GM18517 (cell line): ENCODE data around the gene ARRDC1.

ENCODE experiments used
- ATAC-seq: cut with Tn5 transposase; IDR thresholded peaks from one replicate; pipeline ENCODE4 v1.9.1; 2021; ENCODE audit warnings: mild to moderate bottlenecking, moderate library complexity; ENCODE audit not compliant: unreplicated experiment

ARRDC1 gene

DNA sequence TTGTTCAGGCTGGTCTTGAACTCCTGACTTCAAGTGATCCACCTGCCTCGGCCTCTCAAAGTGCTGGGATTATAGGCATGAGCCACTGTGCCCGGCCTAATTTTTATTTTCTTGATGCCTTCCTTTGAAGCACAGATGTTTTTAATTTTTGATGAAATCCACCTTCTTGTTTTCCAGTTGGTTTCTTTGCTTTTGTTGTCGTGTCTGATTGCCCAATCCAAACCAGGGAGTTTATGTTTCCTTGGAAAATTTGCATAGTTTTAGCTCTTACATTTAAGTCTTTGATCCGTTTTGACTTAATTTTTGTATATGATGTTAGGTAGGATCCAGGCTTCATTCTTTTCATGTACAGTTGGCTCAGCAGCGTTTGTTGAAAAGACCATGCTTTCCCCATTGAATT is 28.5 kb downstream of the ARRDC1 start:
- ATAC-seq = no peak

DNA sequence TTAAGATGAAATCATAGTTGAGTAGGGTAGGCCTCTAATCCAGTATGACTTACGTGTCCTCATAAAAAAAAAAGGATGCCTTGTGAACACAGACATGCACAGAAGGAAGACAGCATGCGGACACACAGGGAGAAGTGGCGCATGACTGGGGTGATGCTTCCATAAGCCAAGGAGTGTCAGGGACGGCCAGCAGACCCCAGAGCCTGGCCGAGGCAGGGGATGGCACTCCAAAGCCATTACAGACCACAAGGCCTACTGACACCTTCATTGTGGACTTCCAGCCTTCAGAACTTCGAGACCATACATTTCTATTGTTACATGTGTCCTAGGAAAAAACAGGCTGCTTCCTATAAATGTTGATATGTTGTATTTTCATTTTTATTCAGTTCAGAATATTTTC is 33.2 kb downstream of the ARRDC1 start:
- ATAC-seq = no peak

DNA sequence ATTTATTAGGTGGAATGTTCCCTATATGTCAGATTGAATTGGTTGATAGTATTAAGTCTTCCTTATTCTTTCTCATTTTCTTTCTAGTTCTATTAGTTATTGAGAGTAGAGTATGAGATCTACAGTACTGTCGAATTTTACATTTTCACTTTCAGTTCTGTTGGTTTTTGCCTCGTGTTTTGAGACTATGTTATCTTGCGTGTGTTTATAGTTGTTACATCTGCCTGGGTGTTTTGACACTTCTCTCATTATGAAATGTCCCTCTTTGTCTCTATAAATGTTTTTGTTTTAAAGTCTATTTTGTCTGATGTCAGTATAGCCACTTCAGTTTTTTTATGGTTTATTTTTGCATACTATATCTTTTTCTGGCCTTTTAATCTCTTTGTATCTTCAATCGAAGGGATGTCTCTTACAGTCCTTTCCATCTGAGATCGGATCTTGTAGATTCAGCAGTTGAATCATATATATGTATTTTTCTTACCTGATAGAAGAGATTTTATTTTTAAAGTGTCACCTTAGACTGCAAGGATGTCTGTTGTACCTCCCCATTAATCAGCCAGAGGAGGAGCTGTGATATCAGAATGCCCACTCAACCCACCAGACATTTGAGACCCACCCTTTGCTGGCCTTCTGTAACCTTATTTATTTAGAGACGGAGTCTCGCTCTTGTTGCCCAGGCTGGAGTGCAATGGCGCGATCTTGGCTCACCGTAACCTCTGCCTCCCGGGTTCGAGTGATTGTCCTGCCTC is 34.0 kb downstream of the ARRDC1 start:
- peak; percentile 84 for ATAC-seq

DNA sequence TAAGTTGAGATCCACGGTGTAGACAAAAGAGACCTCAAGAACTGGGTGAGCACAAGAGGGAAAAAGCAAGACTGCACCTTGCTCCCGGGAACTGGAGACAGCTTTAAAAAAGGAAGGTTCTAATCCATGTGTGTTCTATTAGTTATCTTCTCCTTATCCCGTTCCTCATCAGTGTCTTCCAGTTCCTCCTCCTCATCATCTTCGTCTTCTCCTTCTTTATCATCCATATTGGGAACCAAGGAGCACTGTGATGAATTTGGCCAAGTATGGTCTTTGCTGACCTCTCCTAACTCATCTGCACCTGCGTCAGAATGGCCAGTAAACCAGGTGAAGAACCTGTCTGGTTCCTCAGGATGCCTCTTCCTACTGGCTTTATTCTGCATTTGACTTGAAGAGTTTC is 35.4 kb downstream of the ARRDC1 start:
- no peak for ATAC-seq

DNA sequence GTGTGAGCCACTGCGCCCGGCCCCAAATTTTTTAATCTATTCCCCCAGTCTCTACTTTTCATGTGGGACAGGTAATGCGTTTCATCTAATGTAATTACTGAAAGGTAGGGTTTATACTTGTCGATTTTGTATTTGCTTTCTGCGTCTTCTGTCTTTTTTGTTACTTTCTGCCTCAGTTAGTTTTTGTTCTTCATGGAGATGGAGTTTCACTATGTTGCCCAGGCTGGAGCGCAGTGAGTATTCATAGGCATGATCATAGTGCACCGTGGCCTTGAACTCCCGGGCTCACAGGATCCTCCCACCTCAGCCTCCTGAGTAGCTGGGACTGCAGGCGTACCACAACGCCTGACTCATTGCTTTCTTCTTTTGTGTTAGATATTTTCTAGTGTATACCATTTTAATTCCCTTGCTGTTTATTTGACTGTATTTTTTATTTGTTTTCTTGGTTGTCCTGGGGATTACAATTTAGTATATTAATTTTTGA is 36.7 kb downstream of the ARRDC1 start:
- no peak for ATAC-seq

DNA sequence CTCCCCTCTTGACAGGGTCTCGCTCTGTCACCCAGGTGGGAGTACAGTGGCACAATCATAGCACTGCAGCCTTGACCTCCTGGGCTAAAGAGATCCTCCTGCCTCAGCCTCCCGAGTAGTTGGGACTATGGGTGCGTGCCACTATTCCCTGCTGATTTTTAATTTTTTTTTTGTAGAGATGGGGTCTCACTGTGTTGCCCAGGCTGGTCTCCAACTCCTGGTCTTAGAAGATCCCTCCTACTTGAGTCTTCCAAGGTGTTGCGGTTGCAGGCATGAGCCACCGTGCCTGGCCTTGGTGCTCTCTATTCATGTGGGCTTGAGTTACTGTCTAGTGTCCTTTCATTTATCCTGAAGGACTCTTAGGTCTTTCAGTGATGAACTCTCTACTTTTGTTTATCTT is 37.4 kb downstream of the ARRDC1 start:
- no peak for ATAC-seq

DNA sequence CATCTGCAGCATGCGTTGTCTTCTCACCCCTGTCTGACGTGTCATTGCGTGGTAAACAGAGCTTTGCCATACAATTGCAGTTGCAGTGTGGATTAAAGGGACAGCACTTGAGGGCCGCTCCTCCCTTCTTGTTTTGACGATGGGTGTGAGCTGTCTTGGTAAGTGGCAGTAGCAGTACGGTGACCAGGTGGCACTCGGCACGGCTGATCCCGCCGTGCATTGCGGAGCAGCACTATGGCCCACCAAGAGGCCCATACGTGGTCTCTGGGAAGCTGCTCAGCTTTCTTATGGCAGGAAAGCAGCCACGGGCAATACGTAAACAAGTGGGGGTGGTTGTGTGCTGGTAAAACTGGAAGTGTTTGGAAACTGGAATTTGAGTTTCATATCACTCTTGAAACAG is 38.4 kb downstream of the ARRDC1 start:
- no peak for ATAC-seq

DNA sequence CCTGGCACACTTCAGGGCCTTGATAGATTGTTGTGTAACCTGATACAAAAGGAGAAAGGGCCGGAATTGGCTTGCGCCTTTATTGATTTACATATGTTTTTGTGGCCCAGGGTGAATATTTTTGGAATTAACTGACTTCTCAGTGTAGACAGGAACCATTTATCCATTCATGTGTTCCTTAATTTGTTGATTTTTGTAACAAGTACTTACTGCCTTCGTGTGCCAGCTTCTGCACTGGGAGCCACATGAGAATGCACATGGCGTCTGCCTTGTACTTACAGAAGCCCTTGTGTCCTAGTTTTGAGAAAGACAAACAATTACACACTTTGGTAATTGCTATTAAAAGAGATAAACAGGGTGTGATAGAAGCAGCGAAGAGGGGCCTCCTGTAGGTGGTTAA is 39.7 kb downstream of the ARRDC1 start:
- ATAC-seq = no peak

DNA sequence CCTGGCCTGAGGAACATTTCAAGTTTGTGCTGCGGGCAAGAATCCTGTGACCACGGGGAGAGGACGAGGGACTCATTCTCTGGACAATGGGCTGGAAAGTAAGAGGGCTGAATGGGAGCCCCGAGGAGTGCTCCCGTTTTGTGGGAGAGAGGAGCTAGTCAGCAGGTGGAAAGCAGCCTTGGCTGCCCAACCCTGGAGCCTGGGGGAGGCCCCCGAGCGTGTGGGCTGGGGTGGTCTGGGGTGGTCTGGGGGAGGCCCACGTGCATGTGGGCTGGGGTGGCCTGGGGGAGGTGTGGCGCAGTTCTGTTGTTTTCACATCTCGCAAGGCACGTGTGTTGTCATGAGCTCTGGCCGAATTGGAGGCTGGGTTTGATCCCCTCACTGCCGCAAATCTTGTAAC is 40.9 kb downstream of the ARRDC1 start:
- no peak for ATAC-seq

DNA sequence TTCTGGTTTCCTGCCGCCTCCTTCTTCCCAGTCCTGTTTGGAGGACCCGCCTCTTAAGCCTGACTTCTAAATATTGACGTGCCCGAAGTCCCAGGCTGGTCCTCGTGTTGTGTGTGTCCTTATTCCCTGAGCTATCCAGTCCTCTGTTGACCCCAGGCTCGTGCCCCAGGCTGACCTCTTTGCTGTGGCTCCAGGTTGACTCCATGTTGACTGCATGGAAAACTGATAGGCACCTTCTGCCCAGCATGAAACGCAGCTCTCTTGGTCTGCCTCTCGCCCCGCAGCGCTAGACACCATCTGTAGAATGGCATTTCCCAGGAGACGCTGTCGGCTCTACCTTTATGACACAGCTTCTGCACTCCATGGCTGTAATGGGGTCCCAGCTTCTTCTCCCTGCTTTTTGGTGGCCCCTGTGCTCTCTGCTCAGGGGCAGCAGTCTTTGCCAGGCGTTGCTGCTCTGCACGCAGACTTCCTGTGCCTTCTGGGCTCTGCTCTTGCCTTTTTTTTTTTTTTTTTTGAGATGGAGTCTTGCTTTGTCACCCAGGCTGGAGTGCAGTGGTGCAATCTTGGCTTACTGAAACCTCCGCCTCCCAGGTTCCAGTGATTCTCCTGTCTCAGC is 41.7 kb downstream of the ARRDC1 start:
- no peak for ATAC-seq

DNA sequence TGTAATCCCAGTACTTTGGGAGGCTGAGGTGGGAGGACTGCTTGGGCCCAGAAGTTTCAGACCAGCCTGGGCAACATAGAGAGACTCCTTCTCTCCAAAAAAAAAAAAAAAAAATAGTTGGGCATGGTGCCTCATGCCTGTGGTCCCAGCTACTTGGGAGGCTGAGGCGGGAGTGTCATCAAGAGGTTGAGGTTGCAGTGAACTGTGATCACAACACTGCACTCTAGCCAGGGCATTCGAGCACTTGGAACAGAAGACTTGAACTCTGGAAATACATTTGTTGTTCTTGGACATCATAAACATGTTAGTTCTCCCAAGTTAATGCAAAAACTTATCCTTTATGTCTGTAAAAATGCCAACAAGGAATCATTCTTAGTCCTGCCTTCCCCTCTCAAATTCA is 42.9 kb downstream of the ARRDC1 start:
- no peak for ATAC-seq

DNA sequence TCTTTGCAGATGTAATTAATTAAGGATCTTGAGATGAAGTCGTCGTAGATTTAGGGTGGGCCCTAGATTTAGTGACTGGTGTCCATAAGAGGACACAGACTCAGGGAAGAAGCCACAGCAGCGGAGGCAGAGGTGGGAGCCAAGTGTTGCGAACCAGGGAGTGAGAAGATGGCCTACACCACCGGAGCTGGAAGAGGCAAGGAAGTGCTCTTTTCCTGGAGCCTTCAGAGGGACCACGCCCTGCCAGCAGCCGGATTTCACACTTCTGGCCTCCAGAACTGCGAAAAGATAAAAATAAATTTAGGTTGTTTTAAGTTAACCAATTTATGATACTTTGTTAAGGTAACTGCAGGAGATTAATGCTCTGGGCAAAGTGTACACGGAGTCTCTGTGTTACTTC is 44.1 kb downstream of the ARRDC1 start:
- no peak for ATAC-seq

DNA sequence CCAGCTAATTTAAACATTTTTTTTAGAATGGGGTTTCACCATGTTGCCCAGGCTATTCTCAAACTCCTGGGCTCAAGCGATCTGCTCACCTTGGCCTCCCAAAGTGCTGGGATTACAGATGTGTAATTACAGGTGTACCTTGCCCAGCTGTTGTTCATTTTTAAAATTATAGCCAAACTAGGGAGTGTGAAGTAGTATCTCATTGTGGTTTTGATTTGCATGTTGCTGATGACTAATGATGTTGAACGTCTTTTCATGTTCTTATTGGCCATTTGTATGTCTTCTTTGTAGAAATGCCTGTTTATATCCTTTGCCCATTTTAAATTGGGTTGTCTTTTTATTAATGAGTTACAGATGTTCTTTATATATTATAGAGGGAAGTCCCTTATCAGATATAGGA is 44.8 kb downstream of the ARRDC1 start:
- no peak for ATAC-seq

DNA sequence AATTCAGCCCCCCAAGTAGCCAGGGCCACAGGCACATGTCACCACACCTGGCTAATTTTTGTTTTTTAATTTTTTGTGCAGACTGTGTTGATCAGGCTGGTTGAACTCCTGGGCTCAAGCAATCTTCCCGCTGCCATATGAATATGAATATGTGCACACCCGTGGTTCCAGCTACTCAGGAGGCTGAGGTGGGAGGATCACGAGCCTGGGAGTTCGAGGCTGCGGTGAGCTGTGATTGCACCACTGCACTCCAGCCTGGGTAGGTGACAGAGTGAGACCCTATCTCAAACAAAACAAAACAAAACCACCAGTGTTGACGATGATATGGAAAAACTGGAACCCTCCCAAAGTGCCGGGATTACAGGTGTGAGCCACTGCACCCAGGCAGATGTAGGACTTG is 45.3 kb downstream of the ARRDC1 start:
- no peak for ATAC-seq

DNA sequence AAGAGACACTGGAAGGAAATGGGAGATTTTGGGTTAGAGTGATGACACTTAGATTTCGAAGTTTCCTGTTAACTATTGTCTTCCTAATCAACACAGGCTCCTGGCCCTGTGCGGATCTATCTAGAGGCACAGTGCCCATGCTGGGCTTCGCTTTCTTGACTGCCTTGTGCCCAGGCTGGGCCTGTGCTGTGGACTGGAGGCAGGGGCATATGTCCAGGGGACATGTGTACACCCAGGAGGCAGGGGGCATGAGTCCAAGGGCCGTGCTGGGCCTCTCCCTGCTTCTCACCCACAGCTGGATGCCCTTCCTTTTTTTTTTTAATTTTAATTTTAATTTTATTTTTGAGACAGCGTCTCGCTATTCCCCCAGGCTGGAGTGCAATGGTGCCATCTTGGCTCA is 50.9 kb downstream of the ARRDC1 start:
- no peak for ATAC-seq

DNA sequence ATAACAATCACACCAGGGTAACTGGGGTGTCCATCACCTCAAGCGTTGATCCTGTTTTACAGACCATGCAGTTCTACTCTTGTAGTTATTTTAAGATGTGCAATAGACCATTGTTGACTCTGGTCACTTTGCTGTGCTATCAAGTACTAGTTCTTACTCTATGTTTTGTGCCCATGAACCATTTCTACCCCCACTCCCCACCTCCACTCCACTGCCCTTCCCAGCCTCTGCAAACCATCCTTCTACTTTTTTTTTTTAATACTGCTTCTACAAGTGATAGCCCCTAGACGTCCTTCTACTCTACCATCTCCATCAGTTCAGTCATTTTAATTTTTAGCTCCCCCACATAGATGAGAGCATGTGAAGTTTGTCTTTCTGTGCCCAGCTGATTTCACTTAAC is 52.1 kb downstream of the ARRDC1 start:
- no peak for ATAC-seq

DNA sequence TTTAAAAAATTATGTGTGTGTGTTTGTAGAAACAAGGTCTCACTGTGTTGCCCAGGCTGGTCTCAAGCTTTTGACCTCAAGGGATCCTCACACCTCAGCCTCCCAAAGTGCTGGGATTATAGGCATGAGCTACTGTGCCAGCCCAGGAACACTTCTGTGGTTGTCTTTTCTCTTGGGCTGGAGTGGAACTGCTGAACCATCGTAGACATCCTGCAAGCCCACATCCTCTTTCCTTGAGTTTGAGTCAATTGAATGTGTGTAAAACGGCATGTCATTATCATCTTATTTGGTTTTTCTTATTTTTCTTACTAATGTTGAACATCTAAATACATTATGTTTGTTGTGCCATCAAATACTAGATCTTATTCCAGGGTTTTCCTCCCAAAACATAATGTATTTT is 53.3 kb downstream of the ARRDC1 start:
- no peak for ATAC-seq

DNA sequence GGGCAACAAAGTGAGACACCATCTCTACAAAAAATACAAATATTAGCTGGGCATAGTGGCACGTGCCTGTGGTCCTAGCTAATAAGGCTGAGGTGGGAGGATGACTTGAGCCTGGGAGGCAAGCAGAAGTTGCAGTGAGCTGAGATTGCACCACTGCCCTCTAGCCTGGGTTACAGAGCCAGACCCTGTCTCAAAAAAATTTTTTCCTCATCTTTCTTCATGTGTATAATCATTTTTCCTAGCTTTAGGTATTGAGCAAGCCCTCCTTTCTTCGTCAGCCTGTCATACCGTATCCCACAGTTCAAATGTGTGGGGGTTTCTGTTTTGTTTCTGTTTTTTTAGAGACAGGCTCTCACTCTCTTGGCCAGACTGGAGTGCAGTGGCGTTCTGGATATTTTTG is 54.7 kb downstream of the ARRDC1 start:
- no peak for ATAC-seq

DNA sequence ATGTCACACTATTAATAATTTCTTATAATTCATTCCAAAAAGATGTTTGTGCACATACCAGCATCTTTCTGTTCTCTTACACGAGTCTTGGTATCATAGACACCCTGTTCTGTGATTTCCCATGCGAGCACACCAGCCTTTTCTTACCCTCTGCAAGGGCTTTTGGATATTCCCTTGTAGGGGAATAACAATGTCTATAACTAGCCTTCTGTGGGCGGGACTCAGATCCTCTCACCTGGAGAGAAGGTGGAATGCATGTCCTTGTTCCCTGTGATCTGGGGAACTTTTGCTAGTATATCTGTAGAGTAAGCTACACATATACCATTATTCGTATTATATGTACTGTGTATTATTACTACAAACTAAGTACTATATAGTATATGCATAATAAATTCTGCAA is 58.1 kb downstream of the ARRDC1 start:
- no peak for ATAC-seq

DNA sequence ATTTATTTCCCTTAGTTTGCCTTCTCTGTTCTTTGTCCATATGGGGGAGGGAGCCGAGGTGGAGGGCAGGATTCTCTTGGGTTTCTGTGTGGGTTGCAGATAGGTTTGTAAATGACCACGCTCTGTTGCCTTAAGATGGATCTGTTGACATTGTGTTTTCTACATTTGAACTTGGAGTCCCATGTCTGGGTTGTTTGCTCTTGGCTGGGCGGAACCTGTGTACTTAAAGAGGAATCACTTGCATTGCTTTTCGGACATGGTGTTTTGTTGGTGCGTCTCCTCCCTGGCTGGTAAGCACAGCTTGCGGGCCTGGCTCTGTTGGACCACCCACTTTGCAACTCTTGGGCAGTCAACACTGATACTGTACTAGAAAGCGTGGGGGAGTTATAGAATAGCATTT is 59.2 kb downstream of the ARRDC1 start:
- no peak for ATAC-seq
